Hepatocyte (in vitro differentiated cells): ENCODE results near the gene PFKM.

ENCODE experiments used
- CTCF ChIP-seq: fragments of 200-600 bp; sonication (generic); IDR thresholded peaks from 2 replicates; pipeline ENCODE4 v1.5.1; 2016; ENCODE audit warnings: antibody characterized with exemption, mild to moderate bottlenecking; ENCODE audit not compliant: poor library complexity
- EZH2phosphoT487 ChIP-seq: fragments of 200-600 bp; sonication (generic); IDR thresholded peaks from one replicate; pipeline ENCODE4 v1.6.1; 2018; ENCODE audit warnings: antibody characterized with exemption, mild to moderate bottlenecking, low read depth, moderate library complexity; ENCODE audit not compliant: unreplicated experiment, severe bottlenecking

- TF ChIP-seq CTCF (no peak), EZH2phosphoT487 (no peak)
These were observed 14.6 kb upstream of the PFKM start for GRCh38 chr12:48104531-48104930.
